Stimulated activated CD8-positive, alpha-beta memory T cell treated with anti-CD3 and anti-CD28 coated beads, Interleukin-12 subunit alpha, Interleukin-12 subunit beta, amount 100 ng/mL, for 4 hours (primary cell): ENCODE results near the gene COL23A1.
A peak's percentile ranks its signal among the peaks of the same experiment; 100 is the strongest.
"Not testable (repeated sequence)": the region's sequence is repeated elsewhere in the genome, so short reads cannot be mapped to it uniquely, and the experiment has no call there.

Experiments
- DNase-seq: peaks from one replicate; pipeline ENCODE4 v3.0.0-alpha.2; 2020; ENCODE audit warnings: low read depth

Gene COL23A1

DNA sequence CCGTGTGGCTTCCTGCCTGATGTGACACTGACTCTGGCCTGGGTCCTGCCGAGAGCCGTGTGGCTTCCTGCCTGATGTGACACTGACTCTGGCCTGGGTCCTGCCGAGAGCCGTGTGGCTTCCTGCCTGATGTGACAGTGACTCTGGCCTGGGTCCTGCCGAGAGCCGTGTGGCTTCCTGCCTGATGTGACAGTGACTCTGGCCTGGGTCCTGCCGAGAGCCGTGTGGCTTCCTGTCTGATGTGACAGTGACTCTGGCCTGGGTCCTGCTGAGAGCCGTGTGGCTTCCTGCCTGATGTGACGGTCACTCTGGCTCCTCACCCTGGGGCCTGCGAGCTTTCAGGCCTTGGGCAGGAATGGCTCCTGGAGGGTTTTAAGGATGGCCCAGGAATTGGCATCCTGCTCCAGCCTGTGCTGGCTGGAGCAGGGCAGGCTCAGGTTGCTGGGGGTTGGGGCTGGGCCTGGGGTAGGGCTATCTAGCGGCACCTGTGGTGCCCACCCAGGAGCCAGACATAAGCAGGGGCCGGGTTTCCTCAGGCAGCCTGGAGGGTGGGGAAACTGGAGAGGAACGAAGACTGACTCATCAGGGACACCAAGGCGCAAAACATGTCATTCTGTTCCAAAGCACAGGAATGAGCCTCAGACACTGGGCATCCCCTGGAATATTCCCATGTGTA, 350.4 kb downstream of the COL23A1 start:
- DNase-seq, result not testable (repeated sequence)

DNA sequence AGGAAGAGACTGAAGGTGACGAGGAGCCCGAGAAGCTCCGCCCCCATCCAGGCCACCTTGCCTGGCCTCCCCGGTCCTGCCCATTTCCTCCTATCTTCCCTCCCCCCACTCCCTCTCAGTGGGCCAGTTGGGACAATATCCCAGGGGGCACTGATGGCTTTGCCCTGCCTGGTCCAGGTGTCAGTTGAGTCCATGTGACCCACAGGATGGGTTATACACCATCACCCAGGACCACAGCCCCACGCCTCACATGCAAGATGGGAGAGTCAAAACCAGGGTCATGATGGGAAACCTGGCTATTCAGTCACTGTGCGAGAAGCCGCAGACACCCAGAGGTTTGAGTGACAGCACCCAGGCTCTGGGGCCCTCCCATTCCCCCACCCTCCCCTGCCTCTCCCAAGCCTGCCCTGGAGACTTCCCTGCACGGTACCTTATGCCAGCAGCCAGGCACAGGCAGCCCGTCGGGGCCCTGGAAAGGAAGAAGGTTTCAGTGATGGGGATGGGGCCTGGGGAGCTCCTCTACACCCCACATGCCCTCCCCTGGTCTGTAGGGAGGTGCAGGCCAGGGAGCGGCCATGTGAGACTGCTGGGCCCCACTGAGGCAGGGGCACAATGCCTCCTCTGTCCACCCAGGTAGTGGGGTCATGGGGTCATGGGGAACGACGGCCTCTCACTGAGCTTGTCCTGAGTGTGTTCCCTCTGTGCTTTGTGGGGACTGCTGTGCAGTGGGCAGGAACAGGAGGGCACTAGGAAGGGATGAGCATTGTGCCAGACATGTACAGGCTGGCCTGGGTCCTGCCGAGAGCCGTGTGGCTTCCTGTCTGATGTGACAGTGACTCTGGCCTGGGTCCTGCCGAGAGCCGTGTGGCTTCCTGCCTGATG, 351.2 kb downstream of the COL23A1 start:
- no peak for DNase-seq

DNA sequence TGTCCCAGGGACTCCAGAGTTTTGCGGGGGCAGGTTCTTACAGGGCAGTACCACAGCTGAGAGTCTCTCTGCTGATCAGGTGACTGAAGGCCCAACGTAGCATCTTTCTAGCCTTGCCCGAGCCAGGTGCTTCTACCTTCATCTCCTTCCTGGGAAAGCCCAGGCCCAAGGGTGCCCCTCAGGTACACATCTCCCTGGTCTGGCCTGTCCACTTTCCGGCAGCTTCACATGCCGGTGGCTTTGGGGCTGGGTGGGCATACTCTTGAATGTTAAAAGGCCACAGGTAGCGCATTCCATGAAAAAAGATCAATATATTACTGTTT, 351.9 kb downstream of the COL23A1 start:
- DNase-seq, result no peak

DNA sequence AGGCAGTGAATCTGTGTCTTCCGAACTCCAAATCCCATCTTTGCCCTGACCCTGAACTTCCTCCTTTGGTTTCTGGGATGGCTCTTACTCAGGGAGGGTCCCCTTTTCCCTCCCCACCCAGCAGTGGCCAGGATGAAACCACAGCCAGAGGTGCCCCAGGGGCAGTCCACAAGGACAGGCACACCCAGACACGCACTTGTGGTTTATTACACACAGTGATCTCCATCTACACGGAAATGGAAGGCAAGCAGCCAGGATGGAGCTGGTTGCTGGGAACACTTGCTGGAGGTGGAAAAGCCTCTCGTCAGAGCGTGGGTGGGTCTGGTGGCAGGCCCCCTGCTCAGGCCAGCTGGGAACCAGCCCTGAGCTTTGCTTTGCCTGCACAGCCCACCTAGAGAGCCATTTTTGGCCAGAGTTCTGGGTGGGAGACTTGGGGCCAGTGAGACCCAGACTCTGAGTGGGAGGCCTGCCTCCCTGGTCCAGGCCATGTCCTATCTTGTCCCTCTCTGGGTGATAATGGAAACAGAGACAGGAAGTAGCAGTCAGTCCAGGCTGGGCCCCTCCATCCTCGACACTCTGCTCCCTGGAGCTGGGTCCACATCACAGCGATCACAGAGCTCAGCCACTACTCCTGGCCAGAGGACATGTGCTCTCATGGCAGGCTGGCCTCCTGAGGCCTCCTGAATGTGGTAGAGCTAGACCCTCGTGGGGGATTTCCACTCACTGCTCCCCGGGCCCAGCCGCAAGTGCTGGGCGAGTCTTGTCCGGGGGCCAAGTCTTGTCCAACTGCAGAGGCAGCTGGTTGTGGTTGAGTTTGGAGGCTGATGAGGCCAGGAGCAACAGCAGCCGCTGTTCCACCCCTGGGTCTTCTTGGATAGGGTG, 352.5 kb downstream of the COL23A1 start:
- DNase-seq, result no peak

DNA sequence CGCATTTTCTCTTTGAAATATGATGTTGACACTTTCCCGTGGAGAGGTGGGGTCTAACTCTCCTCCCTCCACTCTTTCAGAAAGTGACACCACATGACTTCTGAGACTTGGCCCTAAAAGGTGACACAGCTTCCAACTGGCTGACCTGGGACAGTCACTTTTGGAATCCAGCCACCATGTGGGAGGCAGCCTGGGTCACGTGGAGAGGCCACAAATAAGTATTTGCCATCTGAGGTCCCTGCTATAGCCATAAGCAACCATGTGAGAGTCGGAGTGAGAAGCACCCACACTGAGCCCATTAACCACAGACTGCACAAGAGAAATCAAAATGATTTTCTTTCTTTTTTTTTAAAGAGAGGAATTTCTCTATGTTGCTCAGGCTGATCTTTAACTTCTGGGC, 353.5 kb downstream of the COL23A1 start:
- DNase-seq, result no peak

DNA sequence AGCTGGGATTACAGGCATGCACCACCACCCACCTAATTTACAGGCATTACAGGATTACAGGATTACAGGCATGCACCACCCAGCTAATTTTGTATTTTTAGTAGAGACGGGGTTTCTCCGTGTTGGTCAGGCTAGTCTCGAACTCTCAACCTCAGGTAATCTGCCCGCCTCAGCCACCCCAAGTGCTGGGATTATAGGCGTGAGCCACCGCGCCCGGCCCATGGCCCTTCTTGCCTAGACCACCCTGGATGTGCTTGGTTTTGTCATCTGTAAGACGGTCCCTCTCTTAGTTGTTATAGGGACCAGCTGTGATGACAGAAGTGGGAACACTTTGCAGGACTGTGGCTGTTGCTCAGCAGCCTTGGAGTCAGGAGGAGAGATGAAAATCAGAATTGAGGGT, 354.1 kb downstream of the COL23A1 start:
- DNase-seq, result no peak

DNA sequence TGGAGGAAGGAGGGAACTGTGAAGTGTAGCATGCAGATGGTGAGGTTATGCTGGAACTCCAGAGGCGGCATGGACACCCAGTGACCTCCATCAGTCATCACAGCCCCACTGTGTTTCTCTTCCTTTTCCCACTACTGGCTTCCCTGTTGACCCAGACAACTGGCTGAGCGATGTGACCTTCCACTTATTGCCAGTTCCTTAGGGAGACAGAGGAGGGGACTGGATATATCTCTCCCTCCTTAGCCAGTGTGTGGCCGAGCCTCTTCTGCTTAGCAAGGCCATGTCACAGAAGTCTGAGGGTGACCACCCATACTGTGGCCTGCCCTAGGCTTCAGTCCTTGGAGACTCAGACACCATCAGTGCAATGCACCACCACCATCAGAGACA, 354.6 kb downstream of the COL23A1 start:
- no peak for DNase-seq

DNA sequence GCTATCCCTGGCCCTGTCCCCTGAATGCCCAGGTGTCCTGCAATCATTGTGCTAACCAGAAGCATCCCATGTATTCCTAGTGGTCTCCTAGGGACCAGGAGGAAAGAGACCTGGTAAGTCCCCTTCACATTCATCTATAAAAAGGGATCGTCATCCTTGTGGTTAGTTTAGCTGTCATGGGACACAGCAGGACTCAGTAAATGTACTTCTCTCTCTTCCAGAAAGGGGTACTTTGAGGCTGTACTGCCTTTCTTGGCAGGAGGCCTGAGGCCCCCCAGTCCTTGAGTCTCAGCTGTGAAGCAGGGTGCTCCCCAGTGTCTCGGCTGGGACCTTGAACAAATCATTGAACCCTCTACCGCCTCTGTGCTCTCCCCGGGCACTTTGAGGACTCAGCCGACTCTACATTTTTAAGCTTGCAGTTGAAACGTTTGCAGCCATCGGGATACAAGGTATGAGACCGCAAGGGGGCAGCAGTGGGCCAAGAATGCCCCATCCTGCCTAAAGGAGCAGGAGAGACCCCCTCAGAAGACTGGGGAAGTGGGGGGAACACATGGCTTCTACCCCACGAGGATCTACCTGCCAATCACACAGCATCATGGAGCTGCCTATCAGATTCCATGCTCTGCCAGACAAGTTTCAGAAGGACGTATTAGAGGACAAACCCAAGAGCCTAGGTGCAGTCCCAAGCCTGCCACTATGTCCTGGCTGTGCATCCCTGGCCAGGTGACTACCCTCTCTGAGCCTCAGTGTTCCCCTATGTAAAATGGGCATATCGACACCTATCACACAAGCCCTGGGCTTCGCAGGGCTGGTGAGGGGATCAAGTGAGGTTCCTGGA, 355.2 kb downstream of the COL23A1 start:
- peak; percentile 57 for DNase-seq

DNA sequence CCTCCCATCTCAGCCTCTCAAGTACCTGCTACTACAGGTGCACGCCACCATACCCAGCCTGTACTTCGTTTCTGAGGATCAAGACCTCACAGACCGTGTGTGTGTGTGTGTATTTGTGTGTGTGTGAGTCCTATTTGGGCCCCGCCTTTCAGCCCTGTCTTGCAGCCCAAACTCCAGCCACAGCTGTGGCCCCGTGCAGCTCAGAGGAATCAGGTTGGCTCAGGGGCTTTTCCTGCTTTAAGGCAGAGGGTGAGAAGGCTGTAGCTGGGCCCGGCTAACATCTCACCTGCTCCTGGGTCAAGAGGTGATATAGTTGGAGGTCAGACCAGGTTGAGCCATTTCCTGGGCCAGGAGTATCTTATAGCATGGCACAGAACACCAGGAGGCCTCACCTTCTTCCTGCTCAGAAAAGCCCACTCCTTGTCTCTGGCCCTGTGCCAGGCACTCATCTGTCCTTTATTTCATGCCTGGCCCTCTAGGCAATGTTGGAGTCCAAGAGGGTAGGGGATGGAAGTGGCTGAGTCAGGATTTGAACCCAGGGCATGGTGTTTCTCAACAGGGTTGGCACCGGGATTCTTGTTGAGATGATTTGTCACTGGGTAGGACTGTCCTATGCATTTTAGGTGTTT, 356.0 kb downstream of the COL23A1 start:
- no peak for DNase-seq

DNA sequence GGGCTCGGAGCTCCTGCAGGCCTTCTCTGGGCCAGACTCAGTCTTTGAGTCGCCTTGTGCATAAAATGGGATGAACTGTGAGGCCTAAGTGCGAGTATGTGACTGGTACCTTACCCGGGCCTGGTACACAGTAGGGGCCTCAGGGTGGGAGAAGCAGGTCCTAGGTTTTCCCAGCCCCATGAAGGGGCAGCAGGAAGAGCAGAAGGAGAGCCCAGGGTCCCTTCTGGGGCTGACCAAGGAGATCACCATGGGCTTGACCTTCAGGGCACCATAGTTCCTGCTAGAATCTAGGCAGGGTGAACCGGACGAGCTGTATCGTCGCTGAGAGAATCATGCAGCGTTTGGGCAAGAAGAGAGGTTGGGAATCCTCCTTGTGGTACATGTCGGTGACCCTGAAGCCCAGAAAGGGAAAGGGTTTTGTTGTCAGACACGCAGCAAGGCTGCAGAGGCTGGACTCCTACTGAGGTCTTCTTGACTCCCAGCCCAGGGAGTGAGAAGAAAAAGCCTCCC, 357.2 kb downstream of the COL23A1 start:
- DNase-seq, result no peak

DNA sequence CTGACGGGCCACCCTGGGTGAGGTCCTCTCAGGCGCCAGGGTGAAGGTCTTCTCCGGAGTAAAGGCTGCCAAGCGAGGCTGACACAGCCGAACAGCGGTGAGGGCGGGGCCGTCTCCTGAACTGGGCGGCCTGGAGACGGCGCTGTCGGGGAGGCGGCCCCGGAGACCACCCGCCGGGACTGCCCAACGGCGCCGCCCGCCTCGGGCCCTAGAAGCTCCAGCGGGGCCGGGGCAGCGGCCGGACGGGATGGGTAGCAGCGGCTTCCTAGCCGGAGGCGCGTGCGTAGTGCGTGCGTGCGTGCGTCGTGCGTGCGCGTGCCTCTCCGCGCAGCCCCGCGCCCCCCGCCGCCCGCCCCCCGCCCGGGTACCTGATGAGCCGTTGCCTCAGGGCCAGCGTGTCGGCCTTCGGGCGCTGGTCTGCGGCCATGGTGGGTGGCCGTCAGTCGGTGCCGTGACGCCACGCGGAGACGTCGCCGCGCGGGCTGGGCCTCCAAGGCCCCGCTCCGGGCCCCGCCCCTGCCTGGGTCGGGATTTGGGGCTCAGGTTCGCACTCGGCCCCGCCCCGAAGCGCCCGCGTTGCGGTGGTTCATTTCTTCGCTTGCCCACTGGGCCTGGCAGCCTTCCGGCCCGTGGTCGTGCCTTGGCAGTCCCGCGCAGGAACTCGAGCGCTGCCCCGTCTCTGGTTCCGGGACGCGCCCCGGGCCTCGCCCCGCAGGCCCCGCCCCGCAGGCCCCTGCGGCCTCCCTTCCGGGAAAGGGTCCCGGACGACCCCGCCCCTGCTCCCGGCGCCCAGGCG, 357.9 kb downstream of the COL23A1 start, which contains the start of gene PHYKPL:
PHYKPL (minus strand) TSS at position 679 of the 796 bp plus-strand sequence; CDS start at position 427, 252 bp downstream.
- DNase-seq, result peak; percentile 59

DNA sequence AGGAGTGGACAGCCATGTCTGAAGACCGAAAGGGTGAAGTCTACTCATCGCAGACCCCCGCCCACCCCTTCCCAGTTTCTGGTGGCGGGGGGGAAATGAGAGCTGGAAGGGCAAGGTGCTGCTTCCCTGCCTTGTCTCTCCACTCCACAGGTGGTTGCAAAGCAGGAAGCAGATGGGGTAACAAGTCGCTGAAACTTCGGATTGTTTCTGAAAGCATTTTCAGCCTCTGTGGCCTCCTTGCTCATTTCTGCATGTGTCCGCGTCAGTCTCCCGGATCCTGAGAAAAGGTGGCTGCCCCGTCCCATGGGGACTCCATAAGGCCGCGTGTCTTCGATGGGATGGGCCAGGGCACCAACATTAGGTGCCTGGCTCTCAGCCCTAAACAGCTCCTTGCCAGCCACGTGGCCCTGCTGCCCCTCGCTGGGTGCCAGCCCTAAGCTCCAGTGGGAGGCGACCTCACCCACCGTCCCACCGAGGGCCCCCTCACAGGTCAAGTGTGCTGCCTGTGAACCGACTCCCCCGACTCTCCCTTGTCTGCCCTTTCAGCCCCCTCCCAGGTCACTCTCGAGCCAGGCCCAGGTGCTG, 358.6 kb downstream of the COL23A1 start:
- DNase-seq, result no peak

DNA sequence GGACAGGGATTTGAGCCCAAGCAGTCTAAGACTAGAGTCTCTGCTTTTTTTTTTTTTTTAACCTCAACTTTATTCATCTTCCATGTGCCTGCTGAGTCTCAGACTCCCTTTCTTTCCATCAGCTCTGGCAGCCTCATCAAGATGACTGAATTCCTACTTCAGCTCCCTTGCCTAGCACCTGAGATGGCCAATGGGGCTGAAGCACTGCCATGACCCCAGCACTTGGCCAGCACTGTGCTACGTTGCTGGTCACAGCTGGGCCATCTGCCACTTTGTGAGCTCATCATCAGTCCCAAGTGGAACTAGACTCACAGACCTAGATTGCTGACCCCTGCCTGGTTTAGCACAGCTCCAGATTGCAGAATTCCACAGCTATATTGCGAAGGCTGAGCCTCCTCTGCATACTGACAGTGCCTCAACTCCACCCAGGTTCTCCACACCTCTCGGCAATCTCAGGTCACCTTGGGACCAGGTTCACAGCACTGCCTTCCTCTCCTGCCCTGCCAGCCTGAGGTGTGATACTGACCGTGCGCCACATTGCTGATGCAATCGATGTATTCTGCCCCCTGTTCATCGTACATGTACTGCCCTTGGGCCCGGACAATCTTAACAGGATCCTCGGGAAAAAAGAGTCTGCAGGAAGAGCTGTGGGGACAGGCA, 359.2 kb downstream of the COL23A1 start:
- no peak for DNase-seq

DNA sequence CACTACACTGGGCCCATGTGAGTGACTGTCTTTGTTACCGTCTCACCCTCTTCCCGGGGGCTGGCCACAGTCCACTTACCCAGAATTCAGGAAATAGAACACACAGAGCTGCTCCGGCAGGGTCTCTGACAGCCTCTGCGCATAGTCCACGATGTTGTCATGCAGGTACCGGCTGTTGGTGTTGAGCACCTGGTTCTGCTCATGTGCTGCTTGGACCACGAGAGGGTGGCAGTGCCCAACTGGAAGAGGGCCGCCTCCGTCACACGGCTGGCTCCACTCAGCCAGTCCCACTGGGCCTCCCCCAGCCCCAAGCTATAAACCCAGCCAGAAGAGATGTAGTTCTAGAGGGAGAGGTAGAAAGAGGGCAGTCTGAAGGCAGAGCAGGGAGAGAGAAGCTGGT, 360.3 kb downstream of the COL23A1 start:
- DNase-seq, result no peak

DNA sequence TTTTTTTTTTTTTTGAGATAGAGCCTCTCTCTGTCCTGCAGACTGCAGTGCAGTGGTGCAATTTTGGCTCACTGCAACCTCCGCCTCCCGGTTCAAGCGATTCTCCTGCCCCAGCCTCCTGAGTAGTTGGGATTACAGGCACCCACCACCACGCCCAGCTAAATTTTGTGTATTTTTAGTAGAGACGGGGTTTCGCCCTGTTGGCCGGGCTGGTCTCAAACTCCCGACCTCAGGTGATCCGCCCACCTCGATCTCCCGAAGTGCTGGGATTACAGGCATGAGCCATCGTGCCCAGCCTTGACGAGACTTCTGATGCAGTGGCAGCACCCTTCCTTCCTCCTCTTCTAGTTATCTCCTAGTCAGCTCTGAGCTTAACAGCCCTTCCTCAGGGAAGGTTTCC, 361.1 kb downstream of the COL23A1 start:
- not testable (repeated sequence) for DNase-seq

DNA sequence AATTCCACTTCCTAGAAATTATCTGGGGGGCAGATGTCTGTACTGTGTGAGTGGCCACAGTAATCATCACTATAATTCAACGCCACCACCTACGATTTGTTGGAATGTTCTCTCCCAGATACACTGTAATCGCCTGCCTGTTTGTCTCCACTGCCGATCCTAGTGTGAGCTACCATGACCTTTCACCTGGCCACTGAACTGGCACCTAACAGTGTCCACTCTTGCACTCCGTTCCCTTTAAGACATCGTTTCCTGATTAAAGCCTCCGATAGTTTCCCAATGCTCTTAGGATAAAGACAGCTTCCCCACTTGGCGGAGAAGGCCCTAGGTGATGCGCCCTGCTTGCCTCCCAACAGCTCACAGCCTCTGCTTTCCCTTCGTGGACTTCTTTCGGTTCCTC, 361.6 kb downstream of the COL23A1 start:
- DNase-seq, result no peak

DNA sequence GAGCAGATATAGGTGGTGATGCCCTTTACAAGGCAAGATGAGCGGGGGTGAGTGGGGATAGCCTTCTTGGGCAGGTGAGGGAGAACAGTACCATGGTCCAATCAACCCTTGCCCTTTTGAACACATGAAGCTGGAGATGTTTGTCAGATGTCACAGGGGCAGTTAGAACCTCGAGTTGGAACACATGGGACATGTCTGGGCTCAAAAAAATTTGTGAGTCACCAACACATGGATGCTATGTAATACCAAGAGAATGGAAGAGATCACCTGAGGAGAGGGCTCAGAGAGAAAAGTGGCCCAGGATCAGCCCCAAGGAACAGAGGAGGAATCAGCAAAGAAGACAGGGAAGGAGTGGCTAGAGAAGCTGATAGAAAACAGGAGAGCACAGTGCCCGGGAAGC, 362.3 kb downstream of the COL23A1 start:
- DNase-seq, result no peak

DNA sequence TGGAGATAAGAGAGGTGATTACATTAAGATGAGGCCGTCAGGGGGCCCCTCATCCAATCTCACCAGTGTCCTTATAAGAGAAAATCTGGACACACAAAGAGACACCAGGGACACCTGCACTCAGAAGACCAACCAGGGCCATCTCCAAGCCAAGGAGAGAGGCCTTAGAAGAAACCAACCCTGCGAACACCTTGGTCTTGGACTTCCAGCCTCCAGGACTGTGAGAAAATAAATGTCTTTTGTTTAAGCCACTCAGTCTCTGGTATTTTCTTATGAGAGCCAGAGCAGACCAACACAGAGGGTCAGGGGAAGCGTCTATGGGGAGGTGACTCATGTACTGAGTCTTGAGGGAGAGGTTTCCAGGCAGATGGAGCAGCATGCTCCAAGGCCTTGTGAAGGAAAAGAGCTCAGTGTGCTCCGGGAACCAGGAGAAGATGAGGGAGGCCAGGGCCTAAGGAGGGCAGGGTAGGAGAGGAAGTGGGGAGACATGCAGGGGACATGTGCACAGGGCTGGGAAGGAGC, 363.0 kb downstream of the COL23A1 start:
- DNase-seq, result no peak

DNA sequence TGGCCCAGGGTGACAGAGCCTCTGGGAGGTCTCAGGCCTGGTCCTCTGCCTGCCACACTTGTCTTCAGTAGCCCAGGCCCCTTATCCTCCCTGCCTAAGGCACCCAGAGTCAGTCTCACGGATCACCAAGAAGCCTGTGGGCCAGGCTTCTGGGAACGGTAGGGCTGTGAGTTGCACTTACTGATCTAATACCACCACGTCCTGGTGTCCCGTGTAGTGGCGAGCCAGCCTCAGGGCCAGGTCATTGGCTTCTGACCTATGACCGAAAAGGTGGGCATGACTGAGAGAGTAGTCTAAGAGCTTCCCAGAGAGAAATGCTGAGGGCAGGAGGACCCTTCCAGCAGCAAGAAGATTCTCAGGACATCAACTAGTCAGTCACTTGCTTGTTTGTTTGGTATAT, 365.0 kb downstream of the COL23A1 start:
- DNase-seq, result no peak
